Measurements from ENCODE around the gene CTSO.

CTSO gene

DNA sequence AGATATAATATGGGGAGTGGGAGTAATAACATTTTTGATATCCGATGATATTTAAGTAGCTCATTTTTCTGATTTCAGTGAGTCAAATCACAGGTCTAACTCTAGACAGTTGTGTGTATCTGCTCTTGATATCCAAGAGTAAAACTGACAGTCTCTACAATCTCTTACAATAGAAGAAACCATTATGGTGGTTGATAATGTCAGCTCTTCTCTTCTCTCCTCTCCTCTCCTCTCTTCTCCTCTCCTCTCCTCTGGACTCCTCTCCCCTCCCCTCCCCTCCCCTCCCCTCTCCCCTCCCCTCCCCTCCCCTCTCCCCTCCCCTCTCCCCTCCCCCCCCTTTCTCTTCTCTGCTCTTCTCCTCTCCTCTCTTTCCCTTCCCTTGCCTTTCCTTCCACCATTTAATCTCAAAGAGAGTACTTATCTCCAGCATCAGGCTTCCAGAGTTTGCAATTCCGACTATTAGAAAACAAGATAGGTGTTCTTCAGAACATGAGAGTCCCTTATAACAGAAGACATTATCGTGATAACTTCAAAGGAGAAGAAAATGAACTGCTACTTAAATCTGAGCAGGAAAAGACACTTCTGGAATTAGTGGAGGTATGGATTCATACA is 43.9 kb downstream of the CTSO start:
- no peak for DNase-seq (ENCODE audit: low spot score)
- Histone ChIP-seq H3K4me1 (ENCODE audit: insufficient read depth, poor library complexity, severe bottlenecking) (peaks cover 20% of the 10 kb centered on the region), H3K27ac (ENCODE audit: poor library complexity, severe bottlenecking) (no peak overlapping the region), H3K4me3 (ENCODE audit: severe bottlenecking) (no peak overlapping the region), H3K9me3 (ENCODE audit: severe bottlenecking) (no peaks in the 10 kb centered on the region), H3K27me3 (ENCODE audit: insufficient read depth, poor library complexity, severe bottlenecking) (no peaks in the 10 kb centered on the region), H3K36me3 (ENCODE audit: low read depth) (no peaks in the 10 kb centered on the region)
- TF ChIP-seq, protein P1, sequence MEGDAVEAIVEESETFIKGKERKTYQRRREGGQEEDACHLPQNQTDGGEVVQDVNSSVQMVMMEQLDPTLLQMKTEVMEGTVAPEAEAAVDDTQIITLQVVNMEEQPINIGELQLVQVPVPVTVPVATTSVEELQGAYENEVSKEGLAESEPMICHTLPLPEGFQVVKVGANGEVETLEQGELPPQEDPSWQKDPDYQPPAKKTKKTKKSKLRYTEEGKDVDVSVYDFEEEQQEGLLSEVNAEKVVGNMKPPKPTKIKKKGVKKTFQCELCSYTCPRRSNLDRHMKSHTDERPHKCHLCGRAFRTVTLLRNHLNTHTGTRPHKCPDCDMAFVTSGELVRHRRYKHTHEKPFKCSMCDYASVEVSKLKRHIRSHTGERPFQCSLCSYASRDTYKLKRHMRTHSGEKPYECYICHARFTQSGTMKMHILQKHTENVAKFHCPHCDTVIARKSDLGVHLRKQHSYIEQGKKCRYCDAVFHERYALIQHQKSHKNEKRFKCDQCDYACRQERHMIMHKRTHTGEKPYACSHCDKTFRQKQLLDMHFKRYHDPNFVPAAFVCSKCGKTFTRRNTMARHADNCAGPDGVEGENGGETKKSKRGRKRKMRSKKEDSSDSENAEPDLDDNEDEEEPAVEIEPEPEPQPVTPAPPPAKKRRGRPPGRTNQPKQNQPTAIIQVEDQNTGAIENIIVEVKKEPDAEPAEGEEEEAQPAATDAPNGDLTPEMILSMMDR (IDR thresholded peaks at IDR 0.05; ENCODE audit: poor library complexity, severe bottlenecking): no peak
- ATAC-seq (ENCODE audit: low read depth): no peak

DNA sequence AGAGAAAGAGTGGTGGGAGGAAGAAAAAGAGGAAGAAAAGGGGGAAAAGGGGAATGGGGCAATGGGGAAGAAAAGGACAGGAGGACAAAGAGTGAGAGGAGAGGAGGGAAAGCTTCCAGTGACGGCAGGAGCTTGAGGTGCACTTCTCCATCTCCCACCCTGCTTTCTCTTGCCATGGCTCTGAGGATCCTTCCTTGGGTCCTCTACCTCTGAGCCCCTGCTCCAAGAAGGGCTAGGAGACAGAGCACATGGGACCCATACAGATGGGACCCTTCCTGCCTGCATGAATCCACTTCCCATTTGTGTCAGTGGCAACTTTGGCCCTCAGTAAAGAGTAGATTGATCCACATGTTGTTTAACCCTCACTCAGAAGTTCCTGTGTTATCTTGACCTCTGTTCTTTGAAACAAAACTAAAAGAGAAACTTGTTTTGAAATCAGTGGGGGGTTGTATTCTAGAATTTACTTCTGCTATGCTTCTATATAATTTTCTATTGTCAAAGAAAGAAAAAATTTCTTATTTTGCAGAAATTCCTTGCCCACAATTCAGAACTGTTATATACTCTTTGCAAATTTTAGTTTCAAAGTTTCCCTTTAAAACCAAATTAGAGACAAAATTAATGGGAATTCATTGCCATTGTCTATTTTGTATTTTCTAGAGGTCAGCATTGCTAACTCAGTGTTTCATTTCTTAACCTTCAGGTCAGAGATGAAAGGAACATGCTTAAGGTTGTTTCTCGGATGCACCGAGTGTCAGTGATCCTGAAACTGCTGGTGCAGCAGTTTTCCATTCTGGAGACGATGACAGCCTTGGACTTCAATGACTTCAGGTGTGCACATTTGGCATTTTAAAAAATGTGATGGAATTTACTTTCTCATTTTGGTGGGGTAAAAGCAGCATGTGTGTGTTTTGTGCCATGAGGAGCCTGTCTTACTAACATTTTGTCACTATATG is 45.2 kb downstream of the CTSO start:
- Histone ChIP-seq H3K27ac (ENCODE audit: poor library complexity, severe bottlenecking) (no peak overlapping the region), H3K4me1 (ENCODE audit: insufficient read depth, poor library complexity, severe bottlenecking) (peaks cover 20% of the 10 kb centered on the region), H3K27me3 (ENCODE audit: insufficient read depth, poor library complexity, severe bottlenecking) (no peaks in the 10 kb centered on the region), H3K36me3 (ENCODE audit: low read depth) (no peaks in the 10 kb centered on the region), H3K9me3 (ENCODE audit: severe bottlenecking) (no peaks in the 10 kb centered on the region), H3K4me3 (ENCODE audit: severe bottlenecking) (no peak overlapping the region)
- DNase-seq (ENCODE audit: low spot score) (no peak), ATAC-seq (ENCODE audit: low read depth) (no peak)
- TF ChIP-seq, protein P1 (IDR thresholded peaks at IDR 0.05; ENCODE audit: poor library complexity, severe bottlenecking): no peak

DNA sequence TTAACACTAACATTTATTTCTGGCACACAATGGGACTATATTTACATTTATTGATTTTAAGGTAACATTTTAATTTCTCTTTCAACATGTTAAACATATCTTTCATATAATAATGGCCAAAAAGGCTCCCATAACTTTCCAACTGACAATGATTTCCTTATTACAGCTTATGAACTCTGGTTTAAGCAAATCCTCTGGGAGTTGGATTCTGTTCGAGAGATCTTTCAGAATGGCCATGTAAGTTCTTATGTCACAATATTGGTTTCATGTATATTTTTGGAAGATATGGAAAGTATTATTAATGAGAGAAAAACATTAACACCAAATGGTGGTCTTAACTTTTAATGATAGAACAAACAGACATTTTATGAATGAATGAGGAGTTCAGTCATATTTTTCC is 46.1 kb downstream of the CTSO start:
- DNase-seq (ENCODE audit: low spot score) (no peak), ATAC-seq (ENCODE audit: low read depth) (no peak)
- TF ChIP-seq, protein P1 (IDR thresholded peaks at IDR 0.05; ENCODE audit: poor library complexity, severe bottlenecking): no peak
- H3K9me3 ChIP-seq (ENCODE audit: severe bottlenecking): no peaks in the 10 kb centered on the region
- H3K27me3 ChIP-seq (ENCODE audit: insufficient read depth, poor library complexity, severe bottlenecking): no peaks in the 10 kb centered on the region
- no peak overlapping the region for H3K27ac ChIP-seq (ENCODE audit: poor library complexity, severe bottlenecking)
- H3K4me1 ChIP-seq (ENCODE audit: insufficient read depth, poor library complexity, severe bottlenecking): peaks cover 20% of the 10 kb centered on the region
- no peaks in the 10 kb centered on the region for H3K36me3 ChIP-seq (ENCODE audit: low read depth)
- H3K4me3 ChIP-seq (ENCODE audit: severe bottlenecking): no peak overlapping the region

DNA sequence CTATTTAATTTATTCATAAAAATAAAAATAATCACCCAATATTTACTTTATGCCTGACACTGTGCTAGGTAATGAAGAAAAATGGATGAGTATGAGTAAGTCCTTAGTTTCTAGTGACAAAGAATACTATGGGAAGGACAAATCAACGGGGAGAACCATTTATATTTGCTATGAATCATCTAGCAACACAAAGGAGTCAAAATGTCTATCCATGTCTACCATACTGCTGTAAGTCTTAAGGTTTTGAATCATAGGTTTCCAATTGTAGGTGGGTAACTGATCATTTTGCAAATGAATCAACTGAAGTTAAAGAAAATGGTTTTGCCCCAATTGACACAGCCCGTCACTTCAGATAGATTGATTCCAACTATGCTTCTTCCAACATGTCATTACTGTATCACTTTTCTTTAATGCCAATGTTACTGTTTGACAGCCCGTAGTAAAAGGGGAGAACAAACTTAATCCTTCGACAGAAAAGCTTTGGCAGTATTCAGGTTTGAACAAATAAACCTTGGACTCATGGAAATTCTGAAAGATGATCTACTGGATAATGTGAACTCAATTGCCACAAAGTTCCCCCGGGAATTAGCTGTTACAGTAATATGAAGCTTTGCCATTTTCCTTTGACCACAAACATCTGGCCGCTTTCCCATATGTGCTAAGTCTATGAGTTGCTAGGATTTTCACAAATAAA is 47.0 kb downstream of the CTSO start:
- no peak overlapping the region for H3K4me3 ChIP-seq (ENCODE audit: severe bottlenecking)
- ATAC-seq (ENCODE audit: low read depth) (peak; percentile 84), DNase-seq (ENCODE audit: low spot score) (no peak)
- TF ChIP-seq, protein P1 (IDR thresholded peaks at IDR 0.05; ENCODE audit: poor library complexity, severe bottlenecking): no peak
- no peaks in the 10 kb centered on the region for H3K9me3 ChIP-seq (ENCODE audit: severe bottlenecking)
- H3K36me3 ChIP-seq (ENCODE audit: low read depth): no peaks in the 10 kb centered on the region
- peak overlapping the region; percentile 19 for H3K27ac ChIP-seq (ENCODE audit: poor library complexity, severe bottlenecking)
- peaks cover 20% of the 10 kb centered on the region for H3K4me1 ChIP-seq (ENCODE audit: insufficient read depth, poor library complexity, severe bottlenecking)
- no peaks in the 10 kb centered on the region for H3K27me3 ChIP-seq (ENCODE audit: insufficient read depth, poor library complexity, severe bottlenecking)
